H1 (cell line): ENCODE measurements around the gene FAM149B1. TPM values are rescaled to one million over a fixed set of nuclear protein-coding genes. Genes with fewer than 3 reads are reported as not detected.

Source experiments
- CTCF ChIA-PET: fragments of 300-600 bp; sonication (Branson Sonifier 250); formaldehyde crosslinking; loops from one replicate; lab custom pipeline; 2021; ENCODE audit not compliant: partially characterized antibody; lab: Charles Lee
- POLR2A ChIA-PET: fragments of 300-600 bp; sonication (Branson Sonifier 250); formaldehyde crosslinking; loops from one replicate; lab custom pipeline; 2021; ENCODE audit warnings: inconsistent platforms; ENCODE audit not compliant: partially characterized antibody; lab: Charles Lee
- DNase-seq, 2 experiments: peaks; one replicate each; pipeline versions ENCODE4 v3.0.0 to v3.0.0-alpha.2; 2010 to 2022; ENCODE audit warnings: low spot score in 2 of 2, low read depth in 1 of 2, mixed read lengths in 1 of 2
- FAIRE-seq: peaks from 2 replicates; lab custom pipeline; 2011; peaks lifted over from hg19 to GRCh38; lab: Jason Lieb, UNC
- H2AFZ ChIP-seq: 2 replicates; pipeline ENCODE4 v1.8.1; 2012; ENCODE audit warnings: low read length, inconsistent platforms
- H2AK5ac ChIP-seq: 2 replicates; pipeline ENCODE4 v1.6.1; 2013; ENCODE audit warnings: low read depth, low read length
- H2BK120ac ChIP-seq: replicated peaks from 2 replicates; pipeline ENCODE3; 2013; ENCODE audit warnings: low read depth, low read length, inconsistent platforms
- H2BK12ac ChIP-seq: 2 replicates; pipeline ENCODE4 v1.6.1; 2013; ENCODE audit warnings: low read depth, low read length
- H2BK15ac ChIP-seq: 2 replicates; pipeline ENCODE4 v1.6.1; 2013; ENCODE audit warnings: low read length
- H2BK20ac ChIP-seq: 2 replicates; pipeline ENCODE4 v1.6.1; 2013; ENCODE audit warnings: low read length
- H2BK5ac ChIP-seq: 2 replicates; pipeline ENCODE4 v1.6.1; 2013; ENCODE audit warnings: low read depth, low read length
- H3K14ac ChIP-seq: 2 replicates; pipeline ENCODE4 v1.6.1; 2013; ENCODE audit warnings: inconsistent platforms; ENCODE audit not compliant: insufficient read length
- H3K18ac ChIP-seq: 2 replicates; pipeline ENCODE4 v1.6.1; 2013; ENCODE audit warnings: low read length; ENCODE audit errors: extremely low read depth
- H3K23ac ChIP-seq: 2 replicates; pipeline ENCODE4 v1.6.1; 2013; ENCODE audit warnings: inconsistent platforms; ENCODE audit not compliant: insufficient read length
- H3K23me2 ChIP-seq: 2 replicates; pipeline ENCODE4 v1.6.1; 2013; ENCODE audit warnings: low read depth, low read length
- H3K27ac ChIP-seq: 2 replicates; pipeline ENCODE4 v1.6.1; 2011; ENCODE audit warnings: low read depth, low read length, inconsistent platforms
- H3K27me3 ChIP-seq, 4 experiments: replicated peaks in 1 of 4; 1 replicate in 1 of 4; 2 replicates in 3 of 4; pipeline versions ENCODE4 v1.6.1 to v1.8.1; 2011 to 2013; ENCODE audit warnings: low read length in 3 of 4, mild to moderate bottlenecking in 3 of 4, inconsistent platforms in 2 of 4, mixed read lengths in 2 of 4, moderate library complexity in 1 of 4; ENCODE audit not compliant: control insufficient read depth in 3 of 4, insufficient read depth in 3 of 4; ENCODE audit errors: extremely low read depth in 1 of 4
- H3K36me3 ChIP-seq, 4 experiments: 2 replicates each; pipeline versions ENCODE4 v1.6.1 to v1.8.1; 2011 to 2013; ENCODE audit warnings: mild to moderate bottlenecking in 4 of 4, low read length in 3 of 4, moderate library complexity in 2 of 4, control low read depth in 1 of 4, inconsistent platforms in 1 of 4; ENCODE audit not compliant: insufficient read depth in 4 of 4, control insufficient read depth in 2 of 4
- H3K4ac ChIP-seq: replicated peaks from 2 replicates; pipeline ENCODE3; 2013; ENCODE audit warnings: low read length, low read depth, mixed read lengths, inconsistent platforms; ENCODE audit not compliant: insufficient read length
- H3K4me1 ChIP-seq, 4 experiments: replicated peaks in 1 of 4; 1 replicate in 1 of 4; 2 replicates in 3 of 4; pipeline versions ENCODE4 v1.6.1 to v1.8.1; 2011 to 2013; ENCODE audit warnings: low read length in 3 of 4, inconsistent platforms in 2 of 4, mixed read lengths in 1 of 4; ENCODE audit not compliant: insufficient read depth in 4 of 4, control insufficient read depth in 3 of 4
- H3K4me2 ChIP-seq, 2 experiments: 2 replicates each; pipeline versions ENCODE4 v1.6.1 to v1.8.1; 2011 to 2013; ENCODE audit warnings: low read depth in 2 of 2, low read length in 2 of 2, control low read depth in 1 of 2, inconsistent platforms in 1 of 2, mild to moderate bottlenecking in 1 of 2; ENCODE audit not compliant: insufficient read depth in 1 of 2
- H3K4me3 ChIP-seq, 4 experiments: fragments of 200-600, 300-600 bp in 1 of 4; sonication (generic), shearing (Covaris generic), sonication (Bioruptor Twin) in 1 of 4; 2 replicates each; pipeline versions ENCODE4 v1.5.1 to v1.8.1; 2011 to 2016; ENCODE audit warnings: low read length in 4 of 4, low read depth in 3 of 4, control low read depth in 2 of 4, inconsistent platforms in 2 of 4, mild to moderate bottlenecking in 2 of 4, mixed read lengths in 1 of 4, moderate library complexity in 1 of 4; ENCODE audit not compliant: insufficient read depth in 2 of 4; ENCODE audit errors: extremely low read depth in 1 of 4
- H3K56ac ChIP-seq: replicated peaks from 2 replicates; pipeline ENCODE3; 2013; ENCODE audit warnings: low read depth, mild to moderate bottlenecking, mixed read lengths, low read length, inconsistent platforms; ENCODE audit not compliant: insufficient read length
- H3K79me1 ChIP-seq: 2 replicates; pipeline ENCODE4 v1.6.1; 2013; ENCODE audit warnings: low read depth, low read length, control low read depth
- H3K79me2 ChIP-seq, 2 experiments: 2 replicates each; pipeline versions ENCODE4 v1.6.1 to v1.8.1; 2012 to 2013; ENCODE audit warnings: low read length in 2 of 2, mild to moderate bottlenecking in 2 of 2, inconsistent platforms in 1 of 2; ENCODE audit not compliant: insufficient read depth in 2 of 2, control insufficient read depth in 1 of 2
- H3K9ac ChIP-seq, 4 experiments: replicated peaks in 1 of 4; 1 replicate in 1 of 4; 2 replicates in 3 of 4; pipeline versions ENCODE4 v1.6.1 to v1.8.1; 2011 to 2013; ENCODE audit warnings: low read depth in 3 of 4, low read length in 3 of 4, control low read depth in 2 of 4, mild to moderate bottlenecking in 2 of 4, moderate library complexity in 2 of 4, inconsistent platforms in 1 of 4; ENCODE audit errors: extremely low read depth in 1 of 4
- H3K9me3 ChIP-seq, 2 experiments: 2 replicates each; pipeline versions ENCODE4 v1.6.1 to v1.8.1; 2012 to 2013; ENCODE audit warnings: mild to moderate bottlenecking in 2 of 2, moderate library complexity in 2 of 2, control low read depth in 1 of 2, inconsistent platforms in 1 of 2, low read depth in 1 of 2, low read length in 1 of 2, mixed read lengths in 1 of 2; ENCODE audit not compliant: insufficient read depth in 2 of 2
- H4K20me1 ChIP-seq, 2 experiments: replicated peaks in 1 of 2; 2 replicates each; pipeline versions ENCODE3 to v1.8.1; 2011 to 2013; ENCODE audit warnings: inconsistent platforms in 2 of 2, low read length in 2 of 2, mild to moderate bottlenecking in 1 of 2; ENCODE audit not compliant: insufficient read depth in 2 of 2, control insufficient read depth in 1 of 2
- H4K5ac ChIP-seq: 2 replicates; pipeline ENCODE4 v1.6.1; 2013; ENCODE audit warnings: low read length, low read depth, mixed read lengths, inconsistent platforms; ENCODE audit not compliant: insufficient read length
- H4K8ac ChIP-seq: 2 replicates; pipeline ENCODE4 v1.8.0; 2013; ENCODE audit warnings: mild to moderate bottlenecking, moderate library complexity, low read length, inconsistent platforms; ENCODE audit not compliant: insufficient read depth; ENCODE audit errors: extremely low read depth
- H4K91ac ChIP-seq: replicated peaks from 2 replicates; pipeline ENCODE3; 2013; ENCODE audit warnings: low read length, mixed read lengths, inconsistent platforms; ENCODE audit not compliant: insufficient read length
- BACH1 ChIP-seq: IDR thresholded peaks from 2 replicates; pipeline ENCODE4 v1.6.1; 2012; ENCODE audit warnings: low read length, improper control_type of control experiment
- GABPA ChIP-seq: IDR thresholded peaks from 2 replicates; pipeline ENCODE4 v1.6.1; 2011; ENCODE audit warnings: mild to moderate bottlenecking, low read length, moderate library complexity, borderline replicate concordance; ENCODE audit not compliant: insufficient read depth
- WGBS, 2 experiments: shearing (Covaris generic) in 1 of 2; methylation state at CpG; one replicate each; pipeline versions ENCODE4 v1.1.6 to v1.1.7; 2013 to 2015; ENCODE audit warnings: low lambda C conversion rate in 2 of 2, mixed read lengths in 2 of 2, inconsistent platforms in 1 of 2, low coverage in 1 of 2, missing lambda C conversion rate in 1 of 2; ENCODE audit not compliant: insufficient replicate concordance in 2 of 2, insufficient coverage in 1 of 2, insufficient read length in 1 of 2; ENCODE audit errors: extremely low coverage in 1 of 2, missing lambda C conversion rate in 1 of 2; 5-methylcytosine and 5-hydroxymethylcytosine counted together
- polyA plus RNA-seq, 7 experiments: library from polyadenylated mRNA; depleted of rRNA in 3 of 7; stranded (reverse) in 5 of 7; unstranded in 2 of 7; fragments of >200 nt in 5 of 7; fragments of 200-250 nt in 2 of 7; gene quantifications; 1 replicate in 5 of 7; 2 replicates in 1 of 7; 4 replicates in 1 of 7; pipeline versions ENCODE4 v1.2.1 to v1.2.3, GENCODE V29; 2011 to 2013; ENCODE audit warnings: missing spikeins in 2 of 7, mixed read lengths in 2 of 7
- total RNA-seq: library from RNA; stranded (reverse); fragmentation: NEBNext Ultra II Directional; extraction: Animal tissue kit (Norgen Biotek cat#: 25700); gene quantifications from 2 replicates; pipeline ENCODE4 v1.2.1, GENCODE V29; 2021

The FAM149B1 gene
- total and polyA plus RNA-seq, 2 of the 8 experiments (the other 6 are each of a cell fraction or from before 2014, with no cell fraction given), result 16.8 to 21.9 TPM

DNA sequence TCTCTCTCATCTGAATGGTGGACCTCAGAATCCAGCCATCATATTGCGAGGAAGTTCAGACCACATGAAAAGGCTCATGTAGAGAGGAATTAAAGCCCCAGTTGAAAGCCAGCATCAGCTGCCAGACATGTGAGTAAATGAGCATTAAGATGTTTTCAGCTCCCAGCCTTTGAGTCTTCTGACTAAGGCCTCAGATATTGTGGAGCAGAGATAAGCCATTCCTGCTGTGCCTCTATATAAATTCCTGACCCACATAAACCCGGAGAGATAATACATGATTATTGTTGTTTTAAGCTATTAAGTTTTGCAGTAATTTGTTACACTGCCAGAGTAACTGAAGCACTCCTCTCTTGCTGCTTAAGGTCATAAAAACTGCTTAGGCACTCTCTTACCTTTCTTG lies 14.6 kb downstream of the FAM149B1 start:
- no peak overlapping the region for H3K4ac ChIP-seq
- H3K23ac ChIP-seq, result no peak overlapping the region
- H3K79me2 ChIP-seq, result no peaks in the 10 kb centered on the region
- no peak overlapping the region for H2BK20ac ChIP-seq
- H3K56ac ChIP-seq, result no peak overlapping the region
- H3K36me3 ChIP-seq, result peaks cover 0 to 3% (median 0%) of the 10 kb centered on the region in 4 experiments; a peak in 1 of 8 replicates
- no peaks in the 10 kb centered on the region for H3K79me1 ChIP-seq
- H3K14ac ChIP-seq, result no peak overlapping the region
- no peaks in the 10 kb centered on the region for H3K23me2 ChIP-seq
- no peak overlapping the region for H2AK5ac ChIP-seq
- no peaks in the 10 kb centered on the region for H4K20me1 ChIP-seq
- TF ChIP-seq GABPA, result no peak
- no peak for TF ChIP-seq BACH1
- H2BK5ac ChIP-seq, result no peak overlapping the region
- DNase-seq (no peak), FAIRE-seq (no peak)
- ChIA-PET CTCF (no interaction called here), POLR2A (no interaction called here)
- no peak overlapping the region for H2BK120ac ChIP-seq
- WGBS, 2 experiments, result 88% methylated on average over 2 of the region's 2 CpGs; no CpG with 5 or more reads in 1 of the 2 experiments
- H3K18ac ChIP-seq, result no peak overlapping the region
- no peak overlapping the region for H3K4me2 ChIP-seq
- no peak overlapping the region for H3K9ac ChIP-seq
- no peak overlapping the region for H2BK15ac ChIP-seq
- H2BK12ac ChIP-seq, result no peak overlapping the region
- H3K9me3 ChIP-seq, result no peaks in the 10 kb centered on the region
- H4K8ac ChIP-seq, result no peak overlapping the region
- no peak overlapping the region for H3K4me3 ChIP-seq
- H3K27me3 ChIP-seq, result no peaks in the 10 kb centered on the region
- no peak overlapping the region for H2AFZ ChIP-seq
- H3K27ac ChIP-seq, result no peak overlapping the region
- no peak overlapping the region for H4K91ac ChIP-seq
- H3K4me1 ChIP-seq, result no peaks in the 10 kb centered on the region
- H4K5ac ChIP-seq, result no peak overlapping the region
